HAP-1 (cell line): ENCODE results near the gene GAL3ST2.
A peak's percentile ranks its signal among the peaks of the same experiment; 100 is the strongest.

Experiments used
- DNase-seq, 2 experiments: peaks; one replicate each; pipeline ENCODE4 v3.0.0-alpha.2; 2016 to 2020; ENCODE audit warnings: low spot score in 2 of 2
- H3K27me3 ChIP-seq: fragments of 250-450 bp; sonication (Bioruptor Pico); 2 replicates; pipeline ENCODE4 v1.5.1; 2020; ENCODE audit warnings: low read depth, mild to moderate bottlenecking, moderate library complexity
- H3K36me3 ChIP-seq: fragments of 250-450 bp; sonication (Bioruptor Pico); replicated peaks from 2 replicates; pipeline ENCODE4 v1.5.1; 2020; ENCODE audit warnings: mild to moderate bottlenecking
- H3K4me1 ChIP-seq: fragments of 250-450 bp; sonication (Bioruptor Pico); 2 replicates; pipeline ENCODE4 v1.5.1; 2020; ENCODE audit warnings: mild to moderate bottlenecking
- H3K4me3 ChIP-seq: fragments of 250-450 bp; sonication (Bioruptor Pico); 2 replicates; pipeline ENCODE4 v1.5.1; 2020; ENCODE audit warnings: mild to moderate bottlenecking, moderate library complexity
- H3K9me3 ChIP-seq: fragments of 250-450 bp; sonication (Bioruptor Pico); 2 replicates; pipeline ENCODE4 v1.5.1; 2020; ENCODE audit warnings: mild to moderate bottlenecking, moderate library complexity
- in situ Hi-C: fragments of 300-500 bp; cut with MboI; formaldehyde crosslinking; loops from 3 replicates; pipeline ENCODE4 v1.14.3; 2020; ENCODE audit warnings: low sequenced_read_pairs, inconsistent platforms, mixed read lengths

The GAL3ST2 gene

DNA sequence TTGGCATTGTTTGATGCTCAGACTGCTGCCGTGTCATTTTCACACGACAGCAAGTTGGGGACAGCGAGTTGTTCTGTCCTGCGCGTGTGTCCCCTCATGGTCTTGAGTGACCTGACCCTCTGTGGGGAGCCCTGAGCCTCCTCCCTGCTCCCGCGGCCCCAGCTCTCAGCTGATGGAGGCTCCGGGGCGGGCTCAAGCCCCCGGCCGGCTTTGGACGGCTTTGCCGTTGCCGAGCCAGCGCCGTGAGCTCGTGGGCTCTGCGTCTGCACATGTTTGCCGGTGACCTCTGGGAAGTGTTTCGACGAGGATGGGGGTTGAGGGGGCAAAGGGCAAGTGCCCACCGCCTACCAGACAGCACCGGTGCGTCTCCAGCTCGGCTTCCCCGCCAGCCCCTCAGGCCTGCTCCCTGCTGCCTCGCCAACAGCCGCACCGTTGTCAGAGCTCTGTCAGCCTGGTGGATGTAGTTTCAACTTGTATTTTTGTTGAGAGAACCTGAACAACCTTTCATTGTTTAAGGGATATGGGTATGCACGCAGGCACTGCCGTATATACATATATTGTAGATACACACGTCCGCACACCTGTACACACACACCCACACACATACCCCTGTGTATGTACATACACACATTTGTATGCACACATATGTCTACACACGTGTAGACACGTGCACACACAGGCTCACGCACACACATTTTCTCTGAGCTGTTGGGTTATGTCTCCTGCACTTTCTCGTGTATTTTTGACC is 68.4 kb downstream of the GAL3ST2 start:
- Histone ChIP-seq H3K9me3 (no peaks in the 10 kb centered on the region), H3K4me1 (0 out of 2 replicates have a peak, but pooled peaks cover 2% of the 10 kb centered on the region), H3K27me3 (no peaks in the 10 kb centered on the region), H3K4me3 (peak overlapping the region; percentile 19; the same call in 1 of the 2 replicates), H3K36me3 (no peaks in the 10 kb centered on the region)
- in situ Hi-C loops = no loop called here
- peak in 1 of 2 experiments; percentile 8 for DNase-seq

DNA sequence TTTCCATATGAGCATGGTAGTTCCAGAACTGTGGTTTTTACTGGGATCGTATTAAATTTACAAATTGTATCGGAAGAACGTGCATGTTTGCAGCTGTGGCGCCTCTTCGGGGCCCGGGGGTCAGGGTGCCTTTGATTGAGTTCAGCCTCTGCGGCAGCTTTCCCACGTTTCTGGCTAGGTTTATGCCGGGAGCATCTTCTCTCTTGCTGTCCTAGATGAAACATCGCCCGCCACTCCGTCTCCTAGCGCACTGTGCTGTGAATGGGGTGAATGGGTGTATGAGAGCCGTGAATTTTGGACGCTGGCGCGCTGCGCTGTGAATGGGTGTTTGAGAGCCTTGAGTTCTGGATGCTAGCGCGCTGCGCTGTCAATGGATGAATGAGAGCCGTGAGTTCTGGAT is 69.8 kb downstream of the GAL3ST2 start:
- Histone ChIP-seq H3K36me3 (no peaks in the 10 kb centered on the region), H3K27me3 (no peaks in the 10 kb centered on the region), H3K4me3 (no peak overlapping the region), H3K9me3 (no peaks in the 10 kb centered on the region), H3K4me1 (0 out of 2 replicates have a peak, but pooled peaks cover 2% of the 10 kb centered on the region)
- DNase-seq = no peak
- in situ Hi-C loops = no loop called here

- in situ Hi-C loops = no loop called here
- H3K36me3 ChIP-seq = no peaks in the 10 kb centered on the region
- 0 out of 2 replicates have a peak, but pooled peaks cover 2% of the 10 kb centered on the region for H3K4me1 ChIP-seq
- no peaks in the 10 kb centered on the region for H3K9me3 ChIP-seq
- no peaks in the 10 kb centered on the region for H3K27me3 ChIP-seq
- no peak overlapping the region for H3K4me3 ChIP-seq
- no peak for DNase-seq
Observed at GRCh38 chr2:241848761-241849615, 72.4 kb downstream of the GAL3ST2 start.

DNA sequence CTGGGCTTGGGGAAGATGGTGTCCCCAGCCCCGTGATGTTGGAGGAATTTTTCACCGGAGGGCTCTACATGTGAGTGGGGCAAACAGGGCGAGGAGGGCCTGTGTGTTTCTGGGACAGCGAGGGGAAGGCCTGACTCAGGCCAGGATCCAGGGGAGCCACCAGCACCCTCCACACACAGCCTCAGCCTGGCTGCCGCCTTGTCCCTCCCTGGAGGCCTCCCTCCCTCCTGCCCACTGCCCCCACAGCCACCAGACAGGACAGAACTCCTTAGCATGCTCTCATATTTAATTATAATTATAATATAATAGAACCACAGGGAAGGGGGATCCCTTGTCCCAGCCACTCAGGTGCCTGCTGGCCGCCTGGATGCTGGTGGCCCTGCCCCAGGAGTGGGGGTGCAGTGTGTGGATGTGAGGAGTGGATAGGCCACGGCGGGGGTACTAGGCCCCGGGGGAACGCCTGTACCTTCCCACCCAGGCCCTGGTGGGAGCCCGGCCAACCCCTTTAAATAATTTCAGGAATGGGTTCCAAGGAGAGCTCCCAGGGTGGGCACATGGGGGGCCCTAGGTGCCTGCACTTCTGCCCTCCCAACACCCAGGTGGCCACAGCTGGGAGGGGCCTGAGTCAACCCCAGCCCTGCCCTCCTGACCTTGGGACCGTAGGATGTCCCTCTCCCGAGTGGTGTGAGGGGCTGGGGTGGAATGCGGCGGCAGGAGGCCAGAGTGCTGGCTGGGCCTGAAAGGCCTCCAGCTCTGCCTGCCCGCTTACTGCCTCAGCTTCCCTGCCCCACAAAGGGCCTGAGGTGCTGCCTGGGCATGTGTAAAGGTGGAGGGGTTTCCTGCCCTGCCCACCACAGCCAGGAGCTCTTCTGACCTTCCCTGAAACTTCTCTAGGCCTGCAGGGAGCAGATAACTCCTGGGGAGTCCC is 73.3 kb downstream of the GAL3ST2 start:
- Histone ChIP-seq H3K36me3 (no peaks in the 10 kb centered on the region), H3K4me1 (no peaks in the 10 kb centered on the region), H3K9me3 (no peaks in the 10 kb centered on the region), H3K4me3 (no peak overlapping the region), H3K27me3 (no peaks in the 10 kb centered on the region)
- in situ Hi-C loops = no loop called here
- no peak for DNase-seq

DNA sequence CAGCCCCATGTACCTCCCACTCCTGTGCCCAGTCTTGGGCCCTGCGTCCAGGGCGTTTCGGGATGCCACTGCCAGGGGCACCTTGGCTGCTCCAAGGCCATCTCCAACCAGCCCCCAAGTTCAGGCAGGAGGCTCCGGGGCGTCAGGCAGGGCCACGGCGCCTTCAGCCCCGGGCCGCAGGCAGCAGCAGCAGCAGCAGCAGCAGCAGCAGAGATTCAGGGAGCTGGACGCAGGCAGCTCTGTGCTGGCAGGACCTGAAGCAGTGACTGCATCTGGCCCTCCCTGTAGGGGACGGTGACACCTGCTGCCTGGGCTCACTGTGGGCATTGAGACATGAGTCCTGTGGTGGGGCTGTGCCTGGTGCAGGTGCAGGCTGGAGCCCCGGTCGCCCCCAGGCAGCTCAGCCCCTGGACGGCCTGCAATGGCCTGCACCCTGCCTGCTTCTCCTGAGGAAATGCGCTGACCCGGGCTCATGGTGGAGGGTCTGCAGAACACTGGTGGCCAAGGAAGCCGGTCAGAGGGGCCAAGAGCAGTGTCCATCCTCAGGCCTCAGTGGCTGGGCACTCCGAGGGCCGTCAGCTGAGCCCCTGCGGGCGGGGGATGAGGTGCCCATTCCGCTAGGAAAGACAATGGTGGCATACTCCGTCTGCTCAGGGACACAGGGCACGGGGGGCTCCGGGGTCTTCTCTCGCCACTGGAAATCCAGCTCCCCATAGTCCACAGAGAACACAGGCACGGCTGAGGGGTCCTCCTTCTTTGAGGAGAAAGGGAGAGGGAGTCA is 74.1 kb downstream of the GAL3ST2 start:
- no peak overlapping the region for H3K4me3 ChIP-seq
- no peaks in the 10 kb centered on the region for H3K27me3 ChIP-seq
- in situ Hi-C loops = no loop called here
- no peaks in the 10 kb centered on the region for H3K9me3 ChIP-seq
- no peaks in the 10 kb centered on the region for H3K36me3 ChIP-seq
- no peak for DNase-seq
- no peaks in the 10 kb centered on the region for H3K4me1 ChIP-seq

GRCh38 chr2:241851325-241852115 is 74.9 kb downstream of the GAL3ST2 start:
- in situ Hi-C loops = no loop called here
- no peak for DNase-seq
- no peaks in the 10 kb centered on the region for H3K27me3 ChIP-seq
- no peaks in the 10 kb centered on the region for H3K4me1 ChIP-seq
- H3K9me3 ChIP-seq = no peaks in the 10 kb centered on the region
- no peak overlapping the region for H3K4me3 ChIP-seq
- H3K36me3 ChIP-seq = no peaks in the 10 kb centered on the region

GRCh38 chr2:241852116-241852980 is 75.7 kb downstream of the GAL3ST2 start:
- no peaks in the 10 kb centered on the region for H3K9me3 ChIP-seq
- H3K4me3 ChIP-seq = no peak overlapping the region
- H3K4me1 ChIP-seq = no peaks in the 10 kb centered on the region
- DNase-seq = no peak
- in situ Hi-C loops = no loop called here
- H3K36me3 ChIP-seq = no peaks in the 10 kb centered on the region
- H3K27me3 ChIP-seq = no peaks in the 10 kb centered on the region

- Histone ChIP-seq H3K9me3 (no peaks in the 10 kb centered on the region), H3K4me3 (no peak overlapping the region), H3K4me1 (no peaks in the 10 kb centered on the region), H3K36me3 (no peaks in the 10 kb centered on the region), H3K27me3 (no peaks in the 10 kb centered on the region)
- in situ Hi-C loops = no loop called here
- DNase-seq = no peak
Observed at GRCh38 chr2:241852981-241853631, 76.5 kb downstream of the GAL3ST2 start.
